ENCODE data around the gene RASGEF1C.

Gene RASGEF1C

DNA sequence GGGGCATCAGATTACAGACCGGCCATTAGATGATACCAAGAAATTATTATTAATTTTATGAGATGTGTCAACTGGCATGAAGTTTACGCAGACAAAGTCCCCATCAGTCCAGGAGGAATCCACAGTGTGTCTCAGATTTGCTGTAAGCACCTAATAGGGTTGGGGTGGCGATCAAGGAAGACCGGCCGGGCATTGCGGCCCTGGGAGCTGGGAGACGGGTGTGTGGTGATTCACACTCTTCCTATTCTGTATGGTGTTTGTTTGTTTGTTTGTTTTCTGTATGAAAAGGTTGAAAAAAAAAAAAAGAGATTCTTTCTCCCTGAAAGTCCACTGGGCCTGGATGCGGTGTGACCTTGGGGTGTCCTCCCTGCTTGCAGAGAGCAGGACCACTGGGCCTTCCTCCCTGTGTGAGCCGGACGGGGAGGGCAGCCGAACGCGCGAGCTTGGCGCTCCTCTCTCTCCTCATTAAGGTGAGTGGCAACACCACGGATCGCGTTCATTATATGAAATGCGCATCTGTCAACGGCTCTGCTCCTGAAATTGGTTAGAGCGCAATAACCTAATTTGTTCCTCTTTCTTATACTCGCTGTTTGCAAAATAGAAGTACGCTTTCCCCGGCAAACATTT is 15.1 kb downstream of the RASGEF1C start:
- TF ChIP-seq EZH2phosphoT487 (IDR thresholded peaks at IDR 0.05; ENCODE audit: low read depth) (no peak), CTCF (IDR thresholded peaks at IDR 0.05; ENCODE audit: low read depth, low read length) (no peak)
- no peak overlapping the region for H2AFZ ChIP-seq (ENCODE audit: low read depth, low read length)
- no peak overlapping the region for H3K27ac ChIP-seq (ENCODE audit: low read length)
- H4K20me1 ChIP-seq (ENCODE audit: insufficient read depth, low read length): no peaks in the 10 kb centered on the region
- H3K9me3 ChIP-seq (ENCODE audit: insufficient read depth, low read length): no peaks in the 10 kb centered on the region
- no peaks in the 10 kb centered on the region for H3K36me3 ChIP-seq (replicated peaks; ENCODE audit: low read depth, low read length)
- H3K4me1 ChIP-seq (ENCODE audit: low read length): no peaks in the 10 kb centered on the region
- H3K4me2 ChIP-seq (ENCODE audit: low read length): no peak overlapping the region
- no peak overlapping the region for H3K9ac ChIP-seq (ENCODE audit: low read length)
- H3K79me2 ChIP-seq (ENCODE audit: low read length): no peaks in the 10 kb centered on the region
- no peak overlapping the region for H3K4me3 ChIP-seq (ENCODE audit: low read length)
- no peaks in the 10 kb centered on the region for H3K27me3 ChIP-seq (ENCODE audit: low read depth, low read length)

- no peak overlapping the region for H3K27ac ChIP-seq (ENCODE audit: low read length)
- H2AFZ ChIP-seq (ENCODE audit: low read depth, low read length): no peak overlapping the region
- no peak overlapping the region for H3K9ac ChIP-seq (ENCODE audit: low read length)
- H4K20me1 ChIP-seq (ENCODE audit: insufficient read depth, low read length): no peaks in the 10 kb centered on the region
- H3K9me3 ChIP-seq (ENCODE audit: insufficient read depth, low read length): no peaks in the 10 kb centered on the region
- H3K36me3 ChIP-seq (replicated peaks; ENCODE audit: low read depth, low read length): no peaks in the 10 kb centered on the region
- no peak overlapping the region for H3K4me3 ChIP-seq (ENCODE audit: low read length)
- no peak overlapping the region for H3K4me2 ChIP-seq (ENCODE audit: low read length)
- H3K4me1 ChIP-seq (ENCODE audit: low read length): no peaks in the 10 kb centered on the region
- H3K79me2 ChIP-seq (ENCODE audit: low read length): no peaks in the 10 kb centered on the region
- no peaks in the 10 kb centered on the region for H3K27me3 ChIP-seq (ENCODE audit: low read depth, low read length)
- TF ChIP-seq EZH2phosphoT487 (IDR thresholded peaks at IDR 0.05; ENCODE audit: low read depth) (no peak), CTCF (IDR thresholded peaks at IDR 0.05; ENCODE audit: low read depth, low read length) (no peak)
These were observed 17.3 kb downstream of the RASGEF1C start for GRCh38 chr5:180191716-180192115.

- no peaks in the 10 kb centered on the region for H4K20me1 ChIP-seq (ENCODE audit: insufficient read depth, low read length)
- H3K27ac ChIP-seq (ENCODE audit: low read length): no peak overlapping the region
- no peaks in the 10 kb centered on the region for H3K27me3 ChIP-seq (ENCODE audit: low read depth, low read length)
- H3K79me2 ChIP-seq (ENCODE audit: low read length): no peaks in the 10 kb centered on the region
- no peak overlapping the region for H3K9ac ChIP-seq (ENCODE audit: low read length)
- H3K4me1 ChIP-seq (ENCODE audit: low read length): no peaks in the 10 kb centered on the region
- H3K4me3 ChIP-seq (ENCODE audit: low read length): no peak overlapping the region
- no peaks in the 10 kb centered on the region for H3K36me3 ChIP-seq (replicated peaks; ENCODE audit: low read depth, low read length)
- no peak overlapping the region for H3K4me2 ChIP-seq (ENCODE audit: low read length)
- TF ChIP-seq EZH2phosphoT487 (IDR thresholded peaks at IDR 0.05; ENCODE audit: low read depth) (no peak), CTCF (IDR thresholded peaks at IDR 0.05; ENCODE audit: low read depth, low read length) (no peak)
- H2AFZ ChIP-seq (ENCODE audit: low read depth, low read length): no peak overlapping the region
- H3K9me3 ChIP-seq (ENCODE audit: insufficient read depth, low read length): no peaks in the 10 kb centered on the region
These were observed 21.2 kb downstream of the RASGEF1C start for GRCh38 chr5:180187767-180188166.

DNA sequence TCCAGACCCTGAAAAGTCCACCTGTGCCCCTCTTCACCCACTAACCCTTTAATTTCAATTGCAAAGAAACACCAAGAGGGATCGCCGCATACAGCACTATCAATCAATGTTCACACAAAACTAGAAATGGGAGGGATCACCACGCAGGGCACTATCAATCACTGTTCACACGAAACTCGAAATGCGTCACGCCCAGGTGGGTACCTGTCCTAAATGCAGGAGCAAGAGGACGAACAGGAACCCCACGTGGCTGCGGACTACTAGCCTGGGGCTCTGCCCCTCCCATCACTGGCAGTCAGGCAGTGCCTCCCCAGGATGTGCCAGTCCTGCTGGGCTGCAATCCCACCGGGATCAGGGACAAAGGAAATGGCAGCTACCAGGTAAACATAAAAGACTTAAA is 28.2 kb downstream of the RASGEF1C start:
- no peaks in the 10 kb centered on the region for H3K79me2 ChIP-seq (ENCODE audit: low read length)
- no peaks in the 10 kb centered on the region for H4K20me1 ChIP-seq (ENCODE audit: insufficient read depth, low read length)
- no peak overlapping the region for H3K4me3 ChIP-seq (ENCODE audit: low read length)
- no peaks in the 10 kb centered on the region for H3K36me3 ChIP-seq (replicated peaks; ENCODE audit: low read depth, low read length)
- H3K4me2 ChIP-seq (ENCODE audit: low read length): no peak overlapping the region
- no peak overlapping the region for H3K27ac ChIP-seq (ENCODE audit: low read length)
- TF ChIP-seq EZH2phosphoT487 (IDR thresholded peaks at IDR 0.05; ENCODE audit: low read depth) (no peak), CTCF (IDR thresholded peaks at IDR 0.05; ENCODE audit: low read depth, low read length) (no peak)
- H3K9ac ChIP-seq (ENCODE audit: low read length): no peak overlapping the region
- no peak overlapping the region for H2AFZ ChIP-seq (ENCODE audit: low read depth, low read length)
- no peaks in the 10 kb centered on the region for H3K4me1 ChIP-seq (ENCODE audit: low read length)
- H3K27me3 ChIP-seq (ENCODE audit: low read depth, low read length): no peaks in the 10 kb centered on the region
- H3K9me3 ChIP-seq (ENCODE audit: insufficient read depth, low read length): no peaks in the 10 kb centered on the region
